HG03354 (cell line): ENCODE data around the gene GBX2.
"Not testable (repeated sequence)": the region's sequence is repeated elsewhere in the genome, so short reads cannot be mapped to it uniquely, and the experiment has no call there.

Experiments used
- ATAC-seq: cut with Tn5 transposase; IDR thresholded peaks from one replicate; pipeline ENCODE4 v1.9.1; 2021; ENCODE audit warnings: mild to moderate bottlenecking; ENCODE audit not compliant: unreplicated experiment, poor library complexity, severe bottlenecking

The GBX2 gene

DNA sequence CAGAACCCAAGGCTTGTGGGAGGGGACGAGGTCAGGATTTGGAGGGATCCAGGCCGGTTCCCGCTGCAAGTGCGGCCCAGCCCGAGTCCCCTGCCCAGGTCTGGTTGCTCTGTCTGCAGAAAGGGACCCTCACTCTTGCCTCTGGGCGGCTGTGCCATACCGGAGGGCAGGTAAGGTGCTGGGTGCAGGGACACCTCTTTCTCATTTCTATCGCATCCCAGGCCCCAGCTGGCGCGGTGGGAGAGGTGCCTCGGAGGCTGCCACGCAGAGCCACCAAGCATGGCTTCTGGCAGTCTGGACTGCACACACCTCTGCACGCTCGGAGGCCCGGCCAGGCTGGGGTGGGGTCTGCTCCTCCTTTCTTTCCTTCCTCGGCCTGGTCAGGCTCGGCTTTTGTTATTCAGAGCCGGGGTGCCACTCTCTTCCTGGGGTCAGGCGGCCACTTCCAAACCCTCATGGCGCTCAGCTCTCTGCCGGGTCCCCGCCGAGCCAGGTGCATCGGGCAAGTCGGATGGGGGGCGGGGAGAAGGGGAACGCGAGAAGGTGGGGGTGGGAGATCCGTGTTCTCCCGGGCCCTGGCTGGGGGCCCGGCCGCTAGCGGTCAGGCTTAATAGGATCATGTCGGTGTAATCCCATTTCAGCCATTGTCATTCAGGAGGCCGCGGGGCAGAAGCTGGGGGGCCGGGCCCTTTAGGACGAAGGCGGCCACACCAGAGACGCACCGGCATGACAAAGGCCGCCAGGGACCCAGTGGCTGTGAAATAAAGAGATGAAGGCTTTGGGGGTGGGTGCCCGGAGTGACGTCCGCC, 9.0 kb downstream of the GBX2 start:
- ATAC-seq: no peak

GRCh38 chr2:236157815-236158498, 10.2 kb downstream of the GBX2 start:
- no peak for ATAC-seq

DNA sequence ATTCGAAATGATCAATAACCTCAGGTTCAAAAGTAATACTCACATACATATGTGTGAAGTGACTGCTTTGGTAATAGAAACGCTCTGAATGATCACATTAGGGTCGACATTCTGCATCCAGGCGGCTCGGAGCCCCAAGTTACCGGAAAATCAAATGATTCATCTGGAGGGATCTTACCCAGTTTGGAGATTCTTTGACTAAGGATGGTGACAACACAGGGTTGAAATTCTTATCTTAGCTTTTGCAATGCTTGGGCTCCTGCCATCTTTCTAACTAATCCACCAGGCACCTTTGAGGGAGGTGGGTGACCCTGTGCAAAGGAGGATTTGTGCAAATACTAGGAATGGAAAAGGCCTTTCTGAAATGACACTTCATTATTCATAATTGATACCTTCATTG, 10.8 kb downstream of the GBX2 start:
- no peak for ATAC-seq

GRCh38 chr2:236156860-236157194, 11.4 kb downstream of the GBX2 start:
- no peak for ATAC-seq

GRCh38 chr2:236156095-236156859, 11.9 kb downstream of the GBX2 start:
- ATAC-seq: no peak

- ATAC-seq: no peak
These were observed 12.8 kb downstream of the GBX2 start for GRCh38 chr2:236155406-236155805.

DNA sequence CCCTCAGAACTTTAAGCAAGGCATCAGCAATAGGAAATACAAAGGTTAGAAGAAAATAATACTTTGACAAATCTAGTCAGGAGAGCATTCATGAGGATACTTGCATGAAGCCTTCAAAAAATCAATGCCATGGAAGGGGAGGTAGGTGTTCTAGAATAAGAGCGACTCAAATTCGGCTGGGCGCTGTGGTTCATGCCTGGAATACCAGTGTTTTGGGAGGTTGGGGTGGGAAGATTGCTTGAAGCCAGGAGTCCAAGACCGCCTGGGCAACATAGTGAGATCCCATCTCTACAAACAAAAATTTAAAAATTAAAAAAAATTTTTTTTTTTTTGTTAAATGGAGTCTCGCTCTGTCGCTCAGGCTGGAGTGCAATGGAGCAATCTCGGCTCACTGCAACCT, 21.8 kb downstream of the GBX2 start:
- ATAC-seq: no peak

DNA sequence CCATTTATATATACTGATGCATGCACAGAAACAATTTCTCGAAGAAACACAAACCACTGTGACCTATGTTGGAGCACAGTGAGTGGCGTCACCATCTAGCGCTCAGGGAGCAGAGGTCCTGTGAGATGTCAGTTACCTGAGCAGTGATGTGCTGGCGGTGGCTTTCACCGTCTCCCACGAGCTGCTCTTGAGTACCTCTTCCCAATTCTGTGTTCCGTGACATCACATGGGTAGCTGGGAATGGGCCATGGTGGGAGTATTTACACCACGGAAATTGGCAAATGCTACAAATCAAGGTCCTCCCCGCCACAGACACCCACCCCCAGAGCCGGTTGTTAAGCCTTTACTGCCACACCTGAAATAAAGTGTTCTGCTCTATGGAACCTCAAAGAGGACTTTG, 24.4 kb downstream of the GBX2 start:
- ATAC-seq: no peak

- ATAC-seq: not testable (repeated sequence)
These were observed 26.6 kb downstream of the GBX2 start for GRCh38 chr2:236141616-236142015.

- ATAC-seq: no peak
These were observed 31.1 kb downstream of the GBX2 start for GRCh38 chr2:236137066-236137465.

- no peak for ATAC-seq
These were observed 31.6 kb downstream of the GBX2 start for GRCh38 chr2:236136538-236136937.

DNA sequence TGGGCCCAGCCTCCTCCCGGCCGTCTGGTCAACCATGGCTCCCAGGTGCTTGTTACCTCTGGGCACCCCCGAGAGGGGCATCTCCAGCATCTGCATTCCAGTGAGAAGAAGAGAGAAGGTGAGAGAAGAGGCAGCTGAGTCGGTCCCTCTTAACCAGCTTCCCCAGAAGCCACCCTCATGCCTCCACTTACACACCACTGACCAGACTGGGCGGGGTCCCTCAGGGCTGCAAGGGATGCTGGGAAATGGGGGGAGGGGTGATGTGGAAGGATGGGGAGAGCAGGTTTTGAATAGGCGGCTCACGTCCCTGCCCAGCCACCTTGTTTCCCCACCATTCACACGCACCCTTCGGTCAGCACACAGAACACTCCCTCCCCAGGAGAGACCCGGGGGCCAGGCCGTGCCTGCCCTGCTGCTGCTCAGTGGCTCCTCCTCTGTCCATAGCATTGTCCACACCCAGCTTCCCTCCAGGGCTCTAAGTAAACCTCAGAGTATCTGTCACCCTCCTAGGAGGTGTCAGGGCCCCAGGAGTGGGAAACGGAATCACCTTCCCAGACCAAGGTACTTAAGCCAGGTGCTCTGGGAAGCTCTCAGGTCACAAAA, 34.7 kb downstream of the GBX2 start:
- ATAC-seq: no peak

GRCh38 chr2:236131073-236131692, 37.0 kb downstream of the GBX2 start:
- ATAC-seq: no peak

DNA sequence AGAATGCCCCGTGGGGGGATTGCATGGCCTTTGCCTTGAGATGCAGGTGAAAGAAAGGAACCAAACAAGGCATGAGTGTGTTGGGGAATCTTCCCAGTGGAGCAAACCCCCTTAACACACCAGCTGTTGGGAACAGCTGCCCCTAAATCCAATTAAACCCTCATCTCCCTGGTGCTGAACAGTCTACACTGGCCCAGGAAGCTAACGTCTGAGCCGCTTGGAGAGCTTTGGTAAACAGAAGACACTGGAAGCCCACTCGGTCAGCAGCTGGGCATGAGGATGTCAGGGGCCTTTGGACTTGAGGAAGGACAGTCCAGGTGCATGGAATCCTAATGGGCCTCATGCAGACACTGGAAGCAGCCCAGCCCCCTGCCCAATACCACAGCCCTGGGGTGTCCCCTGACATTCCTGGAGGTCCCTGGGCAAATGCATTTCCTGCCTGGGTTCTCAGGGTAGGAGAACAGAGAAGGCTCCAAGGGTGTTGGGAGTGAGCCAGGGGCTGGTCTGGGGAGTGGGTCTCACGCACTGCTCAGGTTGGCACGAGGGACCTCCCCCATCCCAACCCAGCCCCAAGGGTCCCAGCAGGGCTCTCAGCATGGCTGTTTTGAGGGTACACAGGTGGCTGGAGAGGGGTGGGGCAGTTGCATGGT, 37.7 kb downstream of the GBX2 start:
- no peak for ATAC-seq

DNA sequence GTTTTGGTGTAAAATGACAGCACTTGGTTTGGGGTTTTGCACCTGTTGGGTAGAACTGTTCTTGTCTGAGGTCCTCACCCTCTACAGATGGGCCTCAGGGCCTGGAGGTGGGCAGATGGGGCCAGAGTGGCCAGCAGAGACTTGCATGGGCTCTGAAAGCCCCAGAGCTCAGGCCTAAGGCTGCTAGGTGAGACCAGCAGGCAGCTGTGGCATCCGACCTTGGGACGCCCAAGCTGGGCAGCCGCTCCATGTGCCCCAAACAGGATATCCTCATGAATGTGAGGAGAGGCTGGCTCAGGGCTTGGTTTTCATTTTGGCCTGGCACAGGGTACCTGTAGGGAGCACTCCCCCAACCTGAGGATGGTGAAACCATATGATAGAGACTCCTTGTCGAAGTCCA, 38.3 kb downstream of the GBX2 start:
- ATAC-seq: no peak

DNA sequence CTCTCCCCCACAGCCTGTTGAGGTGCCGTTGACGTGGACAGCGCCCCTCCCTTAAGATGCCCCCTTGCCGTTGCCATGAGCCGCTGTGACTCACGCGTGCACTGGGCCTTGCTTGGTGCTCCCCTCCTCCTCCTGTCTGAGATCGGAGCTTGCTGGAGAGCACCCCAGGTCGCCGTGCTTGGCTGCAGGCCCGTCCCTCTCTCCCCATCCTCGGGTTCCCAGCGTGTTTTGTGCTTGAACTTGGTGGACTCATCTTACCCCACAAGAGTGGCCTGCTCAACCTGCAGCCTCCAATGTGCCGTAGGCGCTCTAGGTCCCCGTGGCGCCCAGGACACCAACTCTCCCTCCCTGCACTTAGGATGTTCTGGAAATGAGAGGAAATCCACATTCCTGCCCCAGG, 39.9 kb downstream of the GBX2 start:
- ATAC-seq: no peak

- ATAC-seq: no peak
These were observed 41.2 kb downstream of the GBX2 start for GRCh38 chr2:236127010-236127409.

- ATAC-seq: no peak
These were observed 42.6 kb downstream of the GBX2 start for GRCh38 chr2:236125541-236125940.

DNA sequence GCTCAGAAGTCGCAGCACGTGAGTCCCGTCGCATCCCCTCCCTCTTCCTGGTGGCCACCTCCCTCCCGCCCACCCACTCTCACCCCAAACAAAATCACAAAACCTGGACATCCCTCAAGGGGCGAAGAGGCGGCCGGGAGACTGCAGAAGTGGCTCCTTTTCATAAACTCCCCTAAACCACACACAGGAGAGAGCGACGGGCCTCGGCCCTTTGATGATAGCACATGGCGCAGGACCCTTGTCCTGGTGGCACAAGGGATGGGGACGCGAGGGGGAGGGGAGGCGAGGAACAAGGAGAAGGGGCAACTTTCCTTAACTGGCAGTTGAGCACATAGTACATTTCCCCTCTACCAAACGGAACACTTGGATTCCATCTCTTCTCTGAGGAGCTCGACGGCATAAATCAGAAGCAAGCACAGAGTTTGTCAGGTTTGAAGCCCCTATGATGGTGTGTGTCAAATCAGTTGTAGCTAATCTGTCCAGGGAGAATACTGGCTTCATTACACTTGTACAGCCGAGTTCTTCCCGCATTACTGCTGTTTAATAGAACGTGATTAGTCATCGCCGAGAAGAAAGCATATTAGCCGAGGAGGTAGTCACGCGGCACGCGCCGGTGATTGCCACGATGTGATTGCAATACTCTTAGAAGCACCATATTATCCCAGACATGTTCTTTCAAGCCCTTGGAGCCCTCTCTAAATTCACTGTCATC, 43.8 kb downstream of the GBX2 start:
- no peak for ATAC-seq
